Transverse colon (tissue), 4 donors: ENCODE data around the gene POLD2. TPM values are rescaled to one million over a fixed set of nuclear protein-coding genes. Genes with fewer than 3 reads are reported as not detected.

ENCODE experiments used
- DNase-seq: peaks from one replicate; pipeline ENCODE4 v3.0.0-alpha.2; 2019
- H3K27ac ChIP-seq, 4 donors: fragments of 200-600 bp; sonication (generic); 2 replicates each; pipeline ENCODE4 v1.5.1; 2016 to 2018; ENCODE audit warnings: inconsistent platforms in 4 of 4
- H3K27me3 ChIP-seq: fragments of 200-600 bp; sonication (generic); 2 replicates; pipeline ENCODE4 v1.5.1; 2017; ENCODE audit warnings: inconsistent platforms
- H3K36me3 ChIP-seq, 4 donors: fragments of 200-600 bp; sonication (generic); 2 replicates each; pipeline ENCODE4 v1.5.1; 2017 to 2019; ENCODE audit warnings: inconsistent platforms in 4 of 4
- H3K4me1 ChIP-seq, 4 donors: fragments of 200-600 bp; sonication (generic); 2 replicates each; pipeline ENCODE4 v1.5.1; 2017 to 2020; ENCODE audit warnings: inconsistent platforms in 4 of 4
- H3K4me3 ChIP-seq, 4 donors: fragments of 200-600 bp; sonication (generic); 1 replicate in 1 of 4; 2 replicates in 3 of 4; pipeline versions ENCODE4 v1.5.1 to v1.6.1; 2017 to 2019; ENCODE audit warnings: inconsistent platforms in 4 of 4
- H3K9me3 ChIP-seq, 2 donors: fragments of 200-600 bp; sonication (generic); 2 replicates each; pipeline ENCODE4 v1.5.1; 2017 to 2019; ENCODE audit warnings: inconsistent platforms in 2 of 2
- EP300 ChIP-seq: sonication (generic); formaldehyde crosslinking; IDR thresholded peaks from one replicate; pipeline ENCODE4 v1.6.1; 2017; ENCODE audit warnings: antibody characterized with exemption, low read depth
- POLR2A ChIP-seq: fragments of 450-650 bp; IDR thresholded peaks from one replicate; pipeline ENCODE4 v1.6.1; 2016; ENCODE audit warnings: antibody characterized with exemption, mild to moderate bottlenecking, moderate library complexity
- POLR2AphosphoS5 ChIP-seq, 3 donors: sonication (generic); formaldehyde crosslinking; IDR thresholded peaks; one replicate each; pipeline ENCODE4 v1.6.1; 2016; ENCODE audit warnings: antibody characterized with exemption in 3 of 3
- WGBS, 2 donors: methylation state at CpG; one replicate each; pipeline ENCODE4 v1.1.5; 2018; ENCODE audit warnings: low coverage in 1 of 2; 5-methylcytosine and 5-hydroxymethylcytosine counted together
- in situ Hi-C, 4 donors: fragments of 200-750 bp; cut with MboI; loops; one replicate each; pipeline versions ENCODE4 v1.15.0 to v1.15.1; 2017; ENCODE audit warnings: low sequenced_read_pairs in 3 of 4, low pct_ligation_motif_present in 1 of 4, low pct_unique_long_range_greater_than_20kb in 1 of 4
- intact Hi-C: fragments of 100-400 bp; cut with DNase I; formaldehyde crosslinking; loops from one replicate; pipeline ENCODE4 v1.15.1; 2023; ENCODE audit warnings: low total_unique reads
- total RNA-seq, 4 donors: library from RNA; depleted of rRNA; stranded (reverse); fragments of >200 nt; gene quantifications; one replicate each; pipeline ENCODE4 v1.1.0, GENCODE V29; 2016
- TF ChIP-seq, protein P1 (sequence below), 5 experiments: fragments of 200-600 bp in 3 of 5; fragments of 450-650 bp in 2 of 5; sonication (generic) in 3 of 5; IDR thresholded peaks; 1 replicate in 2 of 5; 2 replicates in 3 of 5; pipeline ENCODE4 v1.5.1; 2016 to 2017; ENCODE audit warnings: antibody characterized with exemption in 5 of 5, inconsistent platforms in 3 of 5, mild to moderate bottlenecking in 2 of 5, moderate library complexity in 1 of 5

The POLD2 gene
- total RNA-seq, 4 donors from 2014 or later: 20.1 to 32.7 (median 22.7) TPM

DNA sequence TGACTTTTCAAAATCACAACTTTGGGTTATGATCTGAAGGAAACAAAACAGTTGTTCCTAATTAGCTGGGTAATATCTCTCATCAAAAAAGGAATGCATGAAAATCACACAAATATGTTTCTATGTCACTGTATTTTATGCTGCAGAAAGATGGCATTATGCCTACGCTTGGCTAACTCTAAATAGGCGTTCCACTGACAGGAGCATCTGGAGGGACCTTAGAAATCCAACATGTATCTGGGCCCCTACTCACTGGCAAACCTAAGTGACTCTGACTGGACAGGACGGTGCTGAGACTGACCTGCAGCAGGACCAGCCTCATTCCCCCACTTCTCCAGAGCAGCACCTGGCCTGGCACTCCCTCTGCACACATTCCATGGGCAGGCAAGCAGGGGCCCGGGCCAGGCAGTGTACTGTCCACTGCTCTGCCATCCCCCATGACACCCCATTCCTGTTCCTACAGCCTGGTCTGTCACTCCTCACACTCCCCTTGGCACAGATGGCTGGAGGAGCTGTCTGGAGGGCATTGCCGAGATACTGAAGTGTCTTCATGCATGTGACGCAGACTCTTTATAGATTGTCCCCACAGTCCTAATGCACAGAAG is 20.4 kb upstream of the POLD2 start:
- Histone ChIP-seq H3K9me3 (no peaks in the 10 kb centered on the region), H3K4me1 (peaks cover 2 to 17% (median 9%) of the 10 kb centered on the region in 4 donors), H3K27ac (no peak overlapping the region), H3K27me3 (peaks cover 11% of the 10 kb centered on the region), H3K36me3 (no peaks in the 10 kb centered on the region), H3K4me3 (no peak overlapping the region)
- 63 to 66% methylated on average over 2 to 6 of the region's 6 CpGs for WGBS, 2 donors
- no peak for DNase-seq
- no peak for TF ChIP-seq POLR2AphosphoS5 (IDR thresholded peaks at IDR 0.05)
- TF ChIP-seq POLR2A: no peak
- TF ChIP-seq, protein P1, sequence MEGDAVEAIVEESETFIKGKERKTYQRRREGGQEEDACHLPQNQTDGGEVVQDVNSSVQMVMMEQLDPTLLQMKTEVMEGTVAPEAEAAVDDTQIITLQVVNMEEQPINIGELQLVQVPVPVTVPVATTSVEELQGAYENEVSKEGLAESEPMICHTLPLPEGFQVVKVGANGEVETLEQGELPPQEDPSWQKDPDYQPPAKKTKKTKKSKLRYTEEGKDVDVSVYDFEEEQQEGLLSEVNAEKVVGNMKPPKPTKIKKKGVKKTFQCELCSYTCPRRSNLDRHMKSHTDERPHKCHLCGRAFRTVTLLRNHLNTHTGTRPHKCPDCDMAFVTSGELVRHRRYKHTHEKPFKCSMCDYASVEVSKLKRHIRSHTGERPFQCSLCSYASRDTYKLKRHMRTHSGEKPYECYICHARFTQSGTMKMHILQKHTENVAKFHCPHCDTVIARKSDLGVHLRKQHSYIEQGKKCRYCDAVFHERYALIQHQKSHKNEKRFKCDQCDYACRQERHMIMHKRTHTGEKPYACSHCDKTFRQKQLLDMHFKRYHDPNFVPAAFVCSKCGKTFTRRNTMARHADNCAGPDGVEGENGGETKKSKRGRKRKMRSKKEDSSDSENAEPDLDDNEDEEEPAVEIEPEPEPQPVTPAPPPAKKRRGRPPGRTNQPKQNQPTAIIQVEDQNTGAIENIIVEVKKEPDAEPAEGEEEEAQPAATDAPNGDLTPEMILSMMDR (IDR thresholded peaks at IDR 0.05): no peak
- no peak for TF ChIP-seq EP300
- in situ Hi-C loops (no loop called here), intact Hi-C loops (no loop called here)

DNA sequence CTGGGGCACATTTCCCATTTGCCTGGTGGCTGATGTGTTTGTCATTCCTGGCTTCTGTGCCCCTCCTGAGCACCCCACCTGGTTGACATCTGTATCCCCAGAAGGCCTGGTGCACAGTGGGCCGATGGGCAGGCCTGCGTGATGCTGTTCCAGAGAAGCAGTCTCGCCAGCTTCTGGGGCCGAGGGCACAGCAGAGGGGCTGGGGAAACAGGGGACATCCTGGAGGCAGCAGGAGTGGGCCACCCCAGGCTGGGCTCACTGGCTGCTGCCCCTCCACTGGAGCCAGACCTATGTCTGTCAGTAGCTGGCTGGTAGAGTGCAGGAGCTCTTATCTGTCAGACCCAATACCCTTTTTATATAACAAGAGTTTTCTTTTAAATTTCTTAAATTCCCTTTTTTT is 18.7 kb upstream of the POLD2 start:
- no peak overlapping the region for H3K27ac ChIP-seq
- H3K36me3 ChIP-seq: no peaks in the 10 kb centered on the region
- in situ Hi-C loops (no loop called here), intact Hi-C loops (no loop called here)
- H3K4me3 ChIP-seq: no peak overlapping the region
- no peaks in the 10 kb centered on the region for H3K9me3 ChIP-seq
- H3K27me3 ChIP-seq: peaks cover 11% of the 10 kb centered on the region
- no peak for DNase-seq
- WGBS, 2 donors: 96% methylated on average over 4 of the region's 4 CpGs; no CpG with 5 or more reads in 1 of the 2 donors
- TF ChIP-seq, protein P1 (IDR thresholded peaks at IDR 0.05): no peak
- no peak for TF ChIP-seq POLR2A
- no peak for TF ChIP-seq POLR2AphosphoS5 (IDR thresholded peaks at IDR 0.05)
- no peak for TF ChIP-seq EP300
- H3K4me1 ChIP-seq: peaks cover 2 to 17% (median 9%) of the 10 kb centered on the region in 4 donors

DNA sequence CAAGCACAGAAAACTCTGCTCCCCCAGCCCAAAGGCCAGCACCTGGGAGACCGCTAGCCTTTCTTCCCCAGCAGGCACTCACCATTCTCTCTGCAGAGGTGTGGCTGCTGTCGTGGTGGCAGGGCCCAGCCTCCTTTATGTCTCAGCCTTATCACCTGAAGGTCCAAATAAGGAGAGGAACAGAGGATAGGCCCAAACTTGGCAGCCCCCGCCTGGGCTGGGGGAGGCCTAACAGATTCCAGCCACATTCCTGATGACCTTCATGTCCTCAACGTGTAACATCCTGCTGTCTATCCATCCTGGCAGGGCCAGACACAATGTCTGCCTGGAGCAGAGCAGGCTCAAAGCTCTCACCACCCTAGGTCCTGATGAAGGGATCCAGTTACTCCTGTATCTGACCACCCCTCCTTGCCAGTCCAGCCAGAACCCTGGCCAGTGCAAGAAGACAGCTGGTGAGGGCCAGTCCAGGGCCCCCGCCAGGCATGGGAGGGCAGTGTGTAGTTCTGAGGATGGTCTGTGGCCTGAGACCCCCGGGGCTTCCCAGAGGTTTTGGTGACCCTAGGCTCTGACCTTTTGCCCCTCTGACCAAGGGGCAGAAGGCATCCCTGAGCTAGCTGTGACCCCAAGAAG is 18.0 kb upstream of the POLD2 start, which contains the start of gene MYL7:
Gene MYL7, minus strand, starts transcription at position 112 of the 630 bp plus-strand sequence. Its CDS starts 27 bp downstream, at position 85.
- Histone ChIP-seq H3K9me3 (no peaks in the 10 kb centered on the region), H3K4me3 (no peak within 1 kb of the TSS), H3K36me3 (no peaks in the 10 kb centered on the region), H3K4me1 (peaks cover 2 to 13% (median 7%) of the 10 kb centered on the region in 4 donors), H3K27ac (no peak within 1 kb of the TSS), H3K27me3 (peaks cover 11% of the 10 kb centered on the region)
- in situ Hi-C loops: no loop called here
- DNase-seq: no peak
- WGBS, 2 donors: 70% methylated on average over 6 of the region's 6 CpGs; no CpG with 5 or more reads in 1 of the 2 donors
- no peak for TF ChIP-seq POLR2A
- TF ChIP-seq POLR2AphosphoS5 (IDR thresholded peaks at IDR 0.05): no peak
- TF ChIP-seq, protein P1 (IDR thresholded peaks at IDR 0.05): no peak
- no peak for TF ChIP-seq EP300
- intact Hi-C loops: no loop called here

DNA sequence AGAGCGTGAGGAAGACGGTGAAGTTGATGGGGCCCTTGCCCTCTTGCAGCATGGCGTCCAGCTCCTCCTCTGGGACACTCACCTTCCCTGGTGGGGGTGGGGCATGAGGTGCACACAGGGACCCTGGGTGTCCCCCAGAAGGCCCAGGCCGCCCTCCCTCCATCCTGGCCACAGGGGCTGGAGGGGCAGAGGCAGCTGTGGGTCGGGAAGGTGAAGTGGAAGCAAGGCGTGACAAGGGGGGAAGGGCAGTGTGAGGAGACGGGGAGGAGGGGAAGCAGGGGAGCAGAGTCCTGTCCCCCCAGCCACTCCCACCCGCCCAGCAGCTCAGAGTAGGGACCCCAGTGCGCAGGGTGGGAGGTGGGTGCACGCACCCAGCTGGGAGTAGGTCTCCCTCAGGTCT is 17.0 kb upstream of the POLD2 start:
- Histone ChIP-seq H3K27ac (no peak overlapping the region), H3K27me3 (peaks cover 4% of the 10 kb centered on the region), H3K4me1 (peaks cover 0 to 3% (median under 1%) of the 10 kb centered on the region in 4 donors), H3K4me3 (no peak overlapping the region), H3K36me3 (no peaks in the 10 kb centered on the region), H3K9me3 (no peaks in the 10 kb centered on the region)
- in situ Hi-C loops: no loop called here
- TF ChIP-seq POLR2AphosphoS5 (IDR thresholded peaks at IDR 0.05) (no peak), POLR2A (no peak), EP300 (no peak)
- TF ChIP-seq, protein P1 (IDR thresholded peaks at IDR 0.05): no peak
- 80% methylated on average over 10 of the region's 10 CpGs; no CpG with 5 or more reads in 1 of the 2 donors for WGBS, 2 donors
- no peak for DNase-seq
- intact Hi-C loops: no loop called here
